ENCODE data around the gene WDR45B. TPM values are rescaled to one million over a fixed set of nuclear protein-coding genes. Genes with fewer than 3 reads are reported as not detected.

The WDR45B gene
- total and polyA plus RNA-seq, 2 experiments from 2014 or later: 83.2 to 99.5 TPM

DNA sequence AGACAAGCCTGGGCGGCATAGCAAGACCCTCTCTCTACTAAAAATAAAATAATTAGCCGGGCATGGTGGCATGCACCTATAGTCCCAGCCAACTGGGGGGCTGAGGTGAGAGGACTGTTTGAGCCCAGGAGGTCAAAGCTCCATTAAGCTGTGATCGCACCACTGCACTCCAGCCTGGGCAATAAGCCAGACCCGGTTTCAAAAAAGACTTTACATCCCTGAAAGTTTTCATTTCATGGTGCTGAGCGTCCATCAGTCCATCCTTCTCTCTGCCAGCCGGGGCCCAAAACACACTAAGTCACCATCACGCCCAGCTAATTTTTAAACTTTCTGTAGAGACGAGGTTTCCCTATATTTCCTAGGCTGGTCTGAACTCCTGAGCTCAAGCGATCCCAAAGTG lies 39.6 kb upstream of the WDR45B start:
- TF ChIP-seq, protein P1, sequence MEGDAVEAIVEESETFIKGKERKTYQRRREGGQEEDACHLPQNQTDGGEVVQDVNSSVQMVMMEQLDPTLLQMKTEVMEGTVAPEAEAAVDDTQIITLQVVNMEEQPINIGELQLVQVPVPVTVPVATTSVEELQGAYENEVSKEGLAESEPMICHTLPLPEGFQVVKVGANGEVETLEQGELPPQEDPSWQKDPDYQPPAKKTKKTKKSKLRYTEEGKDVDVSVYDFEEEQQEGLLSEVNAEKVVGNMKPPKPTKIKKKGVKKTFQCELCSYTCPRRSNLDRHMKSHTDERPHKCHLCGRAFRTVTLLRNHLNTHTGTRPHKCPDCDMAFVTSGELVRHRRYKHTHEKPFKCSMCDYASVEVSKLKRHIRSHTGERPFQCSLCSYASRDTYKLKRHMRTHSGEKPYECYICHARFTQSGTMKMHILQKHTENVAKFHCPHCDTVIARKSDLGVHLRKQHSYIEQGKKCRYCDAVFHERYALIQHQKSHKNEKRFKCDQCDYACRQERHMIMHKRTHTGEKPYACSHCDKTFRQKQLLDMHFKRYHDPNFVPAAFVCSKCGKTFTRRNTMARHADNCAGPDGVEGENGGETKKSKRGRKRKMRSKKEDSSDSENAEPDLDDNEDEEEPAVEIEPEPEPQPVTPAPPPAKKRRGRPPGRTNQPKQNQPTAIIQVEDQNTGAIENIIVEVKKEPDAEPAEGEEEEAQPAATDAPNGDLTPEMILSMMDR (IDR thresholded peaks at IDR 0.05; ENCODE audit: low read depth, low read length): no peak
- Histone ChIP-seq H3K9me3 (ENCODE audit: low read depth) (no peaks in the 10 kb centered on the region), H3K27ac (no peak overlapping the region), H3K36me3 (no peaks in the 10 kb centered on the region), H3K4me3 (no peak overlapping the region), H3K4me1 (ENCODE audit: low read depth) (no peaks in the 10 kb centered on the region), H3K27me3 (no peaks in the 10 kb centered on the region)
- no peak for DNase-seq (ENCODE audit: low read depth in 1 of 2, low spot score in 1 of 2)

DNA sequence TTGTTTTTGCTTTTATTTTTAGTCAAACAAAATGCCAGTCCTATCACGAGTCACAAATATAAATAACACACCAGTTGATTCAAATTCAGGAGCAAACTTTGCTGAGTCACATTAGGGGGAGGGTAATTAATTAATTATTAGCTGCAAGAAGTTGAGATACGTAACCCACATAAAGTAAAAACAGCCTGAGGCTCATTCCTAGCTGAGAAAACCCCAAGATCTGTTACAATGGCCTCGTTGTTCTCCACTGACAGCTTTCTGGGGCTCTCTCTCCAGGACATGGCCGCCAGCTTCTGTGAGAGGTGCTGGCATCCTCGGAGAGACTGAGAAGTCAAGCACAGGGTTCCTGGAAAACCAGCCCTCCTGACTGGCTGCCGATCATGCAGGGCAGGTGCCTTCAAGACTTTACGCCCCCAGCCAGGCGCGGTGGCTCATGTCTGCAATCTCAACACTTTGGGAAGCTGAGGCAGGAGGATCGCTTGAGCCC lies 39.2 kb upstream of the WDR45B start:
- no peak for DNase-seq (ENCODE audit: low read depth in 1 of 2, low spot score in 1 of 2)
- no peaks in the 10 kb centered on the region for H3K4me1 ChIP-seq (ENCODE audit: low read depth)
- no peak overlapping the region for H3K27ac ChIP-seq
- TF ChIP-seq, protein P1 (IDR thresholded peaks at IDR 0.05; ENCODE audit: low read depth, low read length): no peak
- H3K9me3 ChIP-seq (ENCODE audit: low read depth): no peaks in the 10 kb centered on the region
- H3K27me3 ChIP-seq: no peaks in the 10 kb centered on the region
- H3K4me3 ChIP-seq: no peak overlapping the region
- H3K36me3 ChIP-seq: no peaks in the 10 kb centered on the region

DNA sequence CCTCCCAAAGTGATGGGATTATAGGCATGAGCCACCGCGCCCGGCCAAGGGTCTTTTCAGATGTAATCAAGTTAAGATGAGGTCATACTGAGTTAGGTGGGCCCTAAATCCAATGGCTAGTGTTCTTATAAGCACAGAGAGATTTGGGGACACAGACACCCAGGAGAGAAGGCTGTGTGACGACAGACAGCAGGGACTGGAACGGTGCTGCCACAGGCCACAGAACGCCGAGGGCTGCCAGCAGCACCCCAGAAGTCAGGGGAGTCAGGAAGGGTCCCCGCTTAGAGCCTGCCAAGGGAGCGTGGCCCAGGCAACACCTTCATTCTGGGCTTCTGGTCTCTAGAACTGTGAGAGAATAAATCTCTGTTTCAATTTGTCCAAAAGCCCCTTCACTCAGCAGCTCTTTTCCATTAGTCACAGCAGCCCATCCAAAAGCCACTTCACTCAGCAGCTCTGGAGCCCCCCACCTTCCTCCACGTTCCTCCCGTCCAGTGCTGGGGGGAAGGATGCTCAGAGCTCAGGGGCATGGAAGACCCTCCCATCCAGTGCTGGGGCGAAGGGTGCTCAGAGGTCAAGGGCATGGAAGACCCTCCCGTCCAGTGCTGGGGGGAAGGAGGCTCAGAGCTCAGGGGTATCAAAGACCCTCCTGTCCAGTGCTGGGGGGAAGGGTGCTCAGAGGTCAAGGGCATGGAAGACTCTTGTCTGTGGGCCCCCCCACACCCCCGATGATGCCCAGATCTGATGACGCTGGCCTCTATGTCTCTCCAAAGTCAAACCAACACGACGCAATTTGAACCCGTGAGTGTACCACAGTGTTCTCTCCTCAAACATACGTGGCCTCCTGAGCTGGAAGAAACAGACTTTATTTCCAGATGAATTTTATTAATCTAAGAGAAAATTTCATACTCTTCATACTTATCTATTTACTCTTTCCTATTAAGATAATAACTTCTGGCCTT lies 38.4 kb upstream of the WDR45B start:
- H3K4me3 ChIP-seq: no peak overlapping the region
- TF ChIP-seq, protein P1 (IDR thresholded peaks at IDR 0.05; ENCODE audit: low read depth, low read length): no peak
- H3K36me3 ChIP-seq: no peaks in the 10 kb centered on the region
- no peaks in the 10 kb centered on the region for H3K4me1 ChIP-seq (ENCODE audit: low read depth)
- H3K9me3 ChIP-seq (ENCODE audit: low read depth): no peaks in the 10 kb centered on the region
- H3K27me3 ChIP-seq: no peaks in the 10 kb centered on the region
- no peak for DNase-seq (ENCODE audit: low read depth in 1 of 2, low spot score in 1 of 2)
- H3K27ac ChIP-seq: no peak overlapping the region

DNA sequence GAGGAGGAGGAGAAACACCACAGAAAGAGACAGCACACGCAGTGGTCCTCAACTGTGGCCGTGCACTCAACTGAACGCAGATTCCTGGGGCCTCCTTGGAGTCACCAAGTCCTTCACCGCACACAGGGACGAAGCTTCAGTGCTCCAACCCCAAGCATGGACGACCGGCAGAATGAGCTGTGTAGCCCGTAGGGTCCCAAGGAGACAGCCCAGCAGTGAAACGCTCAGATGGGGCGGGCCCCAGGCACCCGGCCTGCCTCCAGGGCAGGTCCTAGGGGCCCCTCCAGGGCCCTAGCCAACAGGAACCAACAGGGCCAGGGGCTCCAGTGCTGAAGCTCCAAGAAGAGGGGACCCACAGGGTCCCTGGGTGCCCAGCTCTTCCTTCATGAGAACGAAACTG lies 37.0 kb upstream of the WDR45B start:
- no peak overlapping the region for H3K4me3 ChIP-seq
- H3K27me3 ChIP-seq: no peaks in the 10 kb centered on the region
- no peaks in the 10 kb centered on the region for H3K4me1 ChIP-seq (ENCODE audit: low read depth)
- H3K9me3 ChIP-seq (ENCODE audit: low read depth): no peaks in the 10 kb centered on the region
- TF ChIP-seq, protein P1 (IDR thresholded peaks at IDR 0.05; ENCODE audit: low read depth, low read length): no peak
- DNase-seq (ENCODE audit: low read depth in 1 of 2, low spot score in 1 of 2): no peak
- no peak overlapping the region for H3K27ac ChIP-seq
- H3K36me3 ChIP-seq: no peaks in the 10 kb centered on the region

DNA sequence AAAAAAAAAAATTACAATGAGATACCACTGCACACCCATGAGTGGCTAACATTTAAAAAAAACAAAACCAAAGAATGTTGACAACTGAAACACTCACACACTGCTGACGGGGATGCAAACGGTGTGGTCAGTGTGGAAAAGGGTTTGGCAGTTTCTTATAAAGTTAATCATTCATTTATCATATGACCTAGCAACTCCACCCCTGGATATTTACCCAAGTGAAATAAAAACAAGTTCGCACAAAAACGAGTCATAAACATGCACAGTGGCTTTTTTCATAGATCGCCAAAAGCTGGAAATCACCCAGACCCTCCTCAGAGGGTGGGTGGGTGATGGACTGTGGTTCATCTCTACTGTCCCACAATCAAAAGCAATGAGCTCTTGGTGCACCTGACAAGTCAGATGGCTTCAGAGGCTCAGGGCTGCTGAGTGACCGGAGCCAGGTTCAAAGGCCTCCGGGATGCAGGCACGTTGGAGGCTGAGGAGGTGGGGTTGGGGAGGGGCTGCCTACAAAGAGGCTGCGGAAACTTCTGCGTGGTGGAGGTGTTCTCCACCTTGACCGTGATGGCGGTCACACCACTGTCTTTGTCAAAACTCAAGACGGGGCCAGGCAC lies 36.1 kb upstream of the WDR45B start:
- Histone ChIP-seq H3K27me3 (no peaks in the 10 kb centered on the region), H3K9me3 (ENCODE audit: low read depth) (no peaks in the 10 kb centered on the region), H3K27ac (no peak overlapping the region), H3K4me3 (no peak overlapping the region), H3K36me3 (no peaks in the 10 kb centered on the region), H3K4me1 (ENCODE audit: low read depth) (no peaks in the 10 kb centered on the region)
- DNase-seq (ENCODE audit: low read depth in 1 of 2, low spot score in 1 of 2): no peak
- TF ChIP-seq, protein P1 (IDR thresholded peaks at IDR 0.05; ENCODE audit: low read depth, low read length): no peak
